Measurements from ENCODE around the gene SEC16A.

GRCh38 chr9:136463578-136463977, 19.3 kb downstream of the SEC16A start:
- no peak for TF ChIP-seq CTCF (IDR thresholded peaks at IDR 0.05; ENCODE audit: poor library complexity)
- TF ChIP-seq EZH2 (IDR thresholded peaks at IDR 0.05; ENCODE audit: borderline replicate concordance), result no peak
- TF ChIP-seq EZH2phosphoT487 (IDR thresholded peaks at IDR 0.05; ENCODE audit: low read depth, severe bottlenecking, unreplicated experiment), result no peak
